ENCODE measurements around the gene NKIRAS1. TPM values are rescaled to one million over a fixed set of nuclear protein-coding genes. Genes with fewer than 3 reads are reported as not detected.

NKIRAS1 gene
- total and polyA plus RNA-seq, 2 donors (not counting 1 experiment from before 2014, with no cell fraction given): 1.6 to 4.7 TPM

GRCh38 chr3:23895181-23895580, 21.6 kb downstream of the NKIRAS1 start:
- Histone ChIP-seq H2AFZ (ENCODE audit: insufficient read depth, low read depth, low read length, poor library complexity, severe bottlenecking) (no peak overlapping the region), H3K27ac (ENCODE audit: low read length in 2 of 2) (no peak overlapping the region), H4K20me1 (ENCODE audit: control insufficient read depth, insufficient read depth, low read length, poor library complexity, severe bottlenecking) (no peaks in the 10 kb centered on the region), H3K4me3 (ENCODE audit: control extremely low read depth in 1 of 5, extremely low read depth in 1 of 5, insufficient read depth in 1 of 5, low read depth in 2 of 5, low read length in 4 of 5) (no peak overlapping the region), H3K9ac (ENCODE audit: low read length) (no peak overlapping the region), H3K36me3 (replicated peaks in 1 of 2; ENCODE audit: control extremely low read depth in 1 of 2, control insufficient read depth in 1 of 2, extremely low read depth in 1 of 2, insufficient read depth in 2 of 2, low read length in 1 of 2) (peaks cover 0 to 30% of the 10 kb centered on the region in 2 experiments), H3K4me2 (replicated peaks; ENCODE audit: low read depth, low read length, poor library complexity, severe bottlenecking) (no peak overlapping the region), H3K9me3 (ENCODE audit: control extremely low read depth in 1 of 3, control insufficient read depth in 2 of 3, insufficient read depth in 1 of 3, low read length in 2 of 3) (no peaks in the 10 kb centered on the region), H3K27me3 (replicated peaks in 1 of 4; ENCODE audit: control extremely low read depth in 1 of 4, control insufficient read depth in 3 of 4, insufficient read depth in 4 of 4, low read length in 3 of 4) (no peaks in the 10 kb centered on the region), H3K4me1 (ENCODE audit: control insufficient read depth in 2 of 2, insufficient read depth in 2 of 2, low read length in 2 of 2) (no peaks in the 10 kb centered on the region), H3K79me2 (ENCODE audit: control insufficient read depth, insufficient read depth, low read length) (no peaks in the 10 kb centered on the region)
- no peak for DNase-seq
- CTCF ChIA-PET: no interaction called here
- no peaks in the 10 kb centered on the region for H3K27me3 Mint-ChIP-seq
- no peak for ATAC-seq (ENCODE audit: low read depth)
- POLR2A ChIA-PET: no interaction called here
- no peak overlapping the region for H3K27ac Mint-ChIP-seq
- WGBS (ENCODE audit: insufficient coverage): 96% methylated on average over 4 of the region's 4 CpGs
- intact Hi-C loops (cut with micrococcal nuclease): no loop called here
- H3K4me1 Mint-ChIP-seq: peaks cover 3% of the 10 kb centered on the region
- TF ChIP-seq CTCF (IDR thresholded peaks at IDR 0.05) (no peak), EZH2 (IDR thresholded peaks at IDR 0.05; ENCODE audit: borderline replicate concordance, insufficient read depth, low read depth, low read length, poor library complexity, severe bottlenecking) (no peak)
- H3K4me3 Mint-ChIP-seq: no peak overlapping the region
- no peaks in the 10 kb centered on the region for H3K9me3 Mint-ChIP-seq (ENCODE audit: insufficient read depth)

GRCh38 chr3:23894254-23895061, 22.3 kb downstream of the NKIRAS1 start:
- intact Hi-C loops (cut with micrococcal nuclease): no loop called here
- H3K27me3 ChIP-seq (replicated peaks in 1 of 4; ENCODE audit: control extremely low read depth in 1 of 4, control insufficient read depth in 3 of 4, insufficient read depth in 4 of 4, low read length in 3 of 4): no peaks in the 10 kb centered on the region
- H3K27me3 Mint-ChIP-seq: no peaks in the 10 kb centered on the region
- TF ChIP-seq CTCF (IDR thresholded peaks at IDR 0.05) (no peak), EZH2 (IDR thresholded peaks at IDR 0.05; ENCODE audit: borderline replicate concordance, insufficient read depth, low read depth, low read length, poor library complexity, severe bottlenecking) (no peak)
- H3K27ac Mint-ChIP-seq: no peak overlapping the region
- H2AFZ ChIP-seq (ENCODE audit: insufficient read depth, low read depth, low read length, poor library complexity, severe bottlenecking): no peak overlapping the region
- H4K20me1 ChIP-seq (ENCODE audit: control insufficient read depth, insufficient read depth, low read length, poor library complexity, severe bottlenecking): peaks cover under 1% of the 10 kb centered on the region
- H3K4me1 ChIP-seq (ENCODE audit: control insufficient read depth in 2 of 2, insufficient read depth in 2 of 2, low read length in 2 of 2): no peaks in the 10 kb centered on the region
- DNase-seq (no peak), ATAC-seq (ENCODE audit: low read depth) (no peak)
- no peak overlapping the region for H3K9ac ChIP-seq (ENCODE audit: low read length)
- CTCF ChIA-PET: interaction anchor here (0.6 kb wide), 1 partner anchor 89 kb away, joined by 3 read pairs; no protein-coding TSS in a partner anchor
- POLR2A ChIA-PET: interaction anchor here (0.7 kb wide), 1 partner anchor 831 kb away, joined by 7 read pairs; no protein-coding TSS in a partner anchor
- no peak overlapping the region for H3K4me2 ChIP-seq (replicated peaks; ENCODE audit: low read depth, low read length, poor library complexity, severe bottlenecking)
- no peak overlapping the region for H3K4me3 ChIP-seq (ENCODE audit: control extremely low read depth in 1 of 5, extremely low read depth in 1 of 5, insufficient read depth in 1 of 5, low read depth in 2 of 5, low read length in 4 of 5)
- WGBS (ENCODE audit: insufficient coverage): 92% methylated on average over 7 of the region's 8 CpGs
- no peaks in the 10 kb centered on the region for H3K9me3 Mint-ChIP-seq (ENCODE audit: insufficient read depth)
- peaks cover 3% of the 10 kb centered on the region for H3K4me1 Mint-ChIP-seq
- no peaks in the 10 kb centered on the region for H3K9me3 ChIP-seq (ENCODE audit: control extremely low read depth in 1 of 3, control insufficient read depth in 2 of 3, insufficient read depth in 1 of 3, low read length in 2 of 3)
- H3K27ac ChIP-seq (ENCODE audit: low read length in 2 of 2): no peak overlapping the region
- H3K36me3 ChIP-seq (replicated peaks in 1 of 2; ENCODE audit: control extremely low read depth in 1 of 2, control insufficient read depth in 1 of 2, extremely low read depth in 1 of 2, insufficient read depth in 2 of 2, low read length in 1 of 2): peaks cover 0 to 31% of the 10 kb centered on the region in 2 experiments
- H3K79me2 ChIP-seq (ENCODE audit: control insufficient read depth, insufficient read depth, low read length): no peaks in the 10 kb centered on the region
- no peak overlapping the region for H3K4me3 Mint-ChIP-seq

Measured in B cell (primary cell).